ENCODE results near the gene ZDHHC11B.
"Not testable (repeated sequence)": the region's sequence is repeated elsewhere in the genome, so short reads cannot be mapped to it uniquely, and the experiment has no call there.

The ZDHHC11B gene, protein sequence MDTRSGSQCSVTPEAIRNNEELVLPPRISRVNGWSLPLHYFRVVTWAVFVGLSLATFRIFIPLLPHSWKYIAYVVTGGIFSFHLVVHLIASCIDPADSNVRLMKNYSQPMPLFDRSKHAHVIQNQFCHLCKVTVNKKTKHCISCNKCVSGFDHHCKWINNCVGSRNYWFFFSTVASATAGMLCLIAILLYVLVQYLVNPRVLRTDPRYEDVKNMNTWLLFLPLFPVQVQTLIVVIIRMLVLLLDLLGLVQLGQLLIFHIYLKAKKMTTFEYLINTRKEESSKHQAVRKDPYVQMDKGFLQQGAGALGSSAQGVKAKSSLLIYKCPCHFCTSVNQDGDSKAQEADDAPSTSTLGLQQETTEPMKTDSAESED
- total RNA-seq = 1.4 to 7.0 reads per million in 2 experiments

DNA sequence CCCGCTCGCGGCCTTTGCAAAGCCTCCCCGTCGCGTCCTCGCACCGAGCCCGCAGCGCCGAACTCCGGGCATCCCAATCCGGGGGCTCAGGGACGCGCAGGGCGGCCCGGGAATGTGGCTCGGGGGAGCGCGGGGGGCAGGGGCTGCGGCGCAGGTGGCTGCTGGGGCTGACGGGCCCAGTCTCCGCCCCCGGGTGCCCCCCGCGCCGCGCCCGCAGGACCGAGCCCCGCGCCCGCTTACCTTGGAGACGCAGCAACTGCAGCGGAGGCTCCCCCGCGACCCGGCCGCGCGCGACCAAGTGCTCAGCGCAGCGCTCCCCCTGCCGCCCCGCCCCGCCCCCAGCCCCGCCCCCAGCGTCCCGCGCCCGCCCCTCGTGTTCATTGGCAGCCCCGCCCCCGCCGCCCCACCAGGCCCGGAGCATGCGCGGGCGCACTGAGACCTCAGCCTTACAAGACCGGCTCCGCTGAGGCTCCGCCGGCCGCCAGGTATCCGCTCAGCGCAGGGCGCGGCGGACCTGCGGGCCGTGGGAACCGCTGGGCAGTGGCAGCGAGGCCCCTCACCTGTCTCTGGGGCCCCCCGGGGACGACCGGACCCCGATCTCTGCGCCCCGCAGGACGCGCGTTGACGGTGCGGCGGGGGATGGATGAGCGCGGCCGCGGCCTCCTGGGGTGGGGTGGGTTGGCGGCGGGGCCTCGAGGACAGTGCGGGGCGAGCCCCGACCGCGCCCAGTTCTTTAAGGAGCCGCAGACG, at the start of gene ZDHHC11B:
ZDHHC11B (minus strand) TSS at position 302 of the 750 bp plus-strand sequence. CDS start 17,810 bp downstream, outside the sequence.
- DNase-seq (ENCODE audit: low read depth) = peak; percentile 80

DNA sequence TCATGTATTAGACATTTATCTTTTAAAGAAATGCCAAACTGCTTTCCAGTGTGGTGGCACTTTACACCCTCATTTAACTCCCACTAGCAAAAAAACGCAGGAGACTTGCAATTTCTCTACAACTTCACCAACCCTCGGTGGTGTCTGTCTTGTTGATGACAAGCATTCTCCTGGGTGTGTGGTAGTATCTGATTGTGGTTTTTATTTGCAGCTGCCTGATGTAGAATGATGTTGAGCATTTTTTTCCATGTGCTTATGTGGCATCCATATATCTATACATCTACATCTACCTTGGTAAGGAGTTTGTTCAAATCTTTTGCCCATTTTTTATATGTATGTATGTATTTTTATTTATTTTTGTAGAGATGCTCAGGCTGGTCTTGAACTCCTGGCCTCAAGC, 49.5 kb upstream of the ZDHHC11B start:
- not testable (repeated sequence) for DNase-seq (ENCODE audit: low read depth)

DNA sequence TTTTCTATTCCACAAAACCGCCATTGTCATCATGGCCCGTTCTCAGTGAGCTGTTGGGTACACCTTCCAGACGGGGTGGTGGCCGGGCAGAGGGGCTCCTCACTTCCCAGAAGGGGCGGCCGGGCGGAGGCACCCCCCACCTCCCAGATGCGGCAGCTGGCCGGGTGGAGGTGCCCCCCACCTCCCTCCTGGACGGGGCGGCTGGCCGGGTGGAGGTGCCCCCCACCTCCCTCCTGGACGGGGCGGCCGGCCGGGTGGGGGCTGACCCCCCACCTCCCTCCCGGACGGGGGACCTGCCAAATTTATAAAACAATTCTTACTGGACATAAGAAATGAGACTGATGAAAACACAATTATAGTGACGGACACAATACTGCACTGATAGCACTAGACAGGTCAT, 43.7 kb upstream of the ZDHHC11B start:
- DNase-seq (ENCODE audit: low read depth) = not testable (repeated sequence)

DNA sequence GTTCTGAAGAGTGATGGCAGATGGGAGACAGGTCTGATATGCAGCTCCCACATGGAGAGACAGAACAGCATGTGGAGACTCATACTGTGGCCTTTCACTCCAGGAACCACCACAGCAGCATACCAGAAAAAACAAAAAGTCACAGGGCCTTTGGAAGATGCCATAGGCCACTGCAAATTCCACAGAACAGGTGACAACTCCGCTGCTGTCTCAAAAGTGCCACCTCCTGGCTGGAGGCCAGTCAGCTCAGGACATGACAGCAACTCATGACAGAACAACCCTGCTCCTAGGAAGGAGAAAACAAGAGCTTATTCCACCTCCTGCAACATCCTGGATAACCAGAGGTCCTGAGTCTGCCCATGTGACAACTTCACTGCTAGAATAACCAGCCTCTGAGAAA, 41.0 kb upstream of the ZDHHC11B start:
- DNase-seq (ENCODE audit: low read depth) = not testable (repeated sequence)

DNA sequence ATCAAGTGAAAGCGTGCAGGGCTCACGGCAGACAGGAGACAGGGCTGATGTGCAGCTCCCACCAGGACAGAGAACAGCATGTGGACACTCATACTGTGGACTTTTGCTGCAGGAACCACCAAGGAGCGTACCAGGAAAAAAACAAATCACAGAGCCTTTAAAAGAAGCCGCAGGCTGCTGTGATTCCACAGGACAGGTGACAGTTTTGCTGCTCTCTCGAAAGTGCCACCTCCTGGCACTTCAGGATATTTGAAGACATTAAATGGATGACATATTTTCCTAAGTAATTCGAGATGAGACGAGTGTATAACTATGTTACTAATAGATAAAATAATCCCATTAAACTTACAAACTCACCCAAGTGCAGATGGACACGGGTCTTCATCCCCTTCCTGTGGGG, 37.0 kb upstream of the ZDHHC11B start:
- no peak for DNase-seq (ENCODE audit: low read depth)

DNA sequence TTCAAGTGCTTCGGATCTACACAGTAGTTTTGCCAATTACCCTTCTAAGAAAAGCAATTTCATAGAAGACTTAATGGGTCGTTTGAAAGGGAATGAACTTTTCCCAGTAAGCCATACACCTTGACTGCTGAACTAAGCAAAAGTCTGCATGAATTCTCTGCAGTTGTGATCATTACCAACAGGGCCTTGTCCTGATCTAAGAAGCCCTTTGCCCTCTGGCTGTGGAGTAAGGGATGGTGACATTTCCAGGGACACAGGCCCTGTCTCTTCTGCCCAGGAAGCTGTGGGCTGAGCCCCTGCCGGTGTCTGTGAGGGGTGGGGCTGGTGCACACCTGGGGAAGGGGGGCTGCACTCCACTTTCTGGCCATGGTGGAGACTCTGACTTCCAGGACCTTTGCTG, 35.7 kb upstream of the ZDHHC11B start:
- no peak for DNase-seq (ENCODE audit: low read depth)

DNA sequence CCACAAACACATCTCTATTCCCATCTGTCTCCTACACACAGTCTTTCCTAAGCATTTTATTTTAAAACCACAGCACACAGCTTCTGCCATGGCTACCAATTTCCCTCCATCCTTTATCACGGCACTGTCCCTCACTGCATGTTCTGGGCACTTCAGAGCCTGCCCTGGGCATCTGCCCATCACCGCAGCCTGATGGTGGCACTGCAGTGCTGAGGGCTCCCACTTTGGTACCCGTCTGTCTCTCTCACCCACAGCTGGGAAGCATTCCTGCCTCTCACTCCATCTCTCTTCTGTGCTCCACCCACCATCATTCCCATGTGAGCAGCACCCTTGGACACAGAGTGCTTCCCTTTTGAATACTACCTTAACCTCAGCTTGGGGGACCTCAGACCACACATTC, 34.5 kb upstream of the ZDHHC11B start:
- no peak for DNase-seq (ENCODE audit: low read depth)

DNA sequence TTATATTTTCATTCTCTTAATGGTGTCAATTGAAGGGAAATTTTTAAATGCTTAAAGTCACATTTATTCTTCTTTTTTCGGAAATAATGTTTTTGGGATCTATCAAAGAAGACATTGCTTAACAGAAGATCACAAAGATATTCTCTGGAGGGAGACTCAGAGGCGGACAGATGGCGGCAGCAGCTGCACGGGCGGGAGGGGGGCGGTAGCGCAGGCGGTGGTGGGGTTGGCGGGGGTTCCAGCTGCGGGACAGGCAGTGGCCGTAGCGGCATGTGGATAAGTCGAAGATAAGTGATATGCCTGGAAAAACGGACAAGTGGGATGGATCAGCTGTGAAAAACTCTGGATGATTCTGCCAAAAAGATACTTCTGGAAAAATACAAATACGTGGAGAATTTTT, 31.6 kb upstream of the ZDHHC11B start:
- DNase-seq (ENCODE audit: low read depth) = no peak

DNA sequence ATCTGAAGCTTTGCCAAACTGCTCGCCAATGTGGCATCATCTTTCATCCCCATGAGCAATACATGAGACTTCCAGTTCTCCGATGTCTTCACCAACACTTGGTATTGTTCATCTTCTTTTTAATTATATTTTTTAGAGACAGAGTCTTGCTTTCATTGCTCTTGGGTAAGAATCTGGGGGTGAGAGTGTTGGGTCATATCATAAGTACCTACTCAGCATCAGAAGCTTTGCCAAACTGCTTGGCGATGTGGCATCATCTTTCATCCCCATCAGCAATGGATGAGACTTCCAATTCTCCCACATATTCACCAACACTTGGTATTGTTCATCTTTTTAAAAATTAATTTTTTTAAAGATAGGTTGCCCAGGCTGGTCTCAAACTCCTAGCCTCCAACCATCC, 30.9 kb upstream of the ZDHHC11B start:
- DNase-seq (ENCODE audit: low read depth) = no peak

DNA sequence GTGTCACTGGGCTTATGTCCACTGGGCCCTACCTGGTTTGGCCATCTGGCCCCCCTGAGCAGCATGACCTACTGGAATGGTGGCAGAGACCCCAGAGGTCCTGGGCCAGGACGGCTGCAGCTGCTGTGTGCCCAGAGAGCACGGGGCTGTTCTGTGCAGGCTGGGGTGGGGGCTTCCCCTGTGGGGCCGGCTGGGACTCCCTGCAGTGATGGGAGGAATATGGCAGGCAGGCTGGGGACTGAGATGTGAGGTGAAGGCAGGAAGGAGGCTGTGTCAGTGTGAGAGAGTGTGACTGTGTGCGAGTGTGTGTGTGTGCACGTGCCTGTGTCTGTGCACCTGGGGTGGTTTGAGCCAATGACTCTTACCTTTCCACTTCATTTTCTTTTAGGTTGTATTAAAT, 29.0 kb upstream of the ZDHHC11B start:
- DNase-seq (ENCODE audit: low read depth) = not testable (repeated sequence)

DNA sequence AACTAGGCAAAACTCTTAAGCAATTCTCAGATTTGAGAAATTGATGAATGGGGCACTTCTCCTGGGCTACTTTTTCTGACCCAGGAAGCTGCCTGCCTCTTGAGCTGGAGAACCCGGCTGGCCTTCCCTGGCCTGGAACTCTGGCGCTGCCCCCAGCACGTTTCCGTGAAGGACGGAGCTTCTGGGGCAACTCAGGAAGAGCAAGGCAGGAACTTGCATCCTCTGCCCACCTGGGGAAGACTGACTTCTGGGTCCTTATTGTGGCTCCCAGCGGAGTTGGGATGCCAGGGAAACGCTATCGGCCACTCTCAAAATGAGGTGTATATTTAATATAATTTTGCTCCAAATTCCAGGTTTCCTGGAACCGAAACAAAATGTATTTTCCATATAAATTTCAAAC, 26.9 kb upstream of the ZDHHC11B start:
- not testable (repeated sequence) for DNase-seq (ENCODE audit: low read depth)

DNA sequence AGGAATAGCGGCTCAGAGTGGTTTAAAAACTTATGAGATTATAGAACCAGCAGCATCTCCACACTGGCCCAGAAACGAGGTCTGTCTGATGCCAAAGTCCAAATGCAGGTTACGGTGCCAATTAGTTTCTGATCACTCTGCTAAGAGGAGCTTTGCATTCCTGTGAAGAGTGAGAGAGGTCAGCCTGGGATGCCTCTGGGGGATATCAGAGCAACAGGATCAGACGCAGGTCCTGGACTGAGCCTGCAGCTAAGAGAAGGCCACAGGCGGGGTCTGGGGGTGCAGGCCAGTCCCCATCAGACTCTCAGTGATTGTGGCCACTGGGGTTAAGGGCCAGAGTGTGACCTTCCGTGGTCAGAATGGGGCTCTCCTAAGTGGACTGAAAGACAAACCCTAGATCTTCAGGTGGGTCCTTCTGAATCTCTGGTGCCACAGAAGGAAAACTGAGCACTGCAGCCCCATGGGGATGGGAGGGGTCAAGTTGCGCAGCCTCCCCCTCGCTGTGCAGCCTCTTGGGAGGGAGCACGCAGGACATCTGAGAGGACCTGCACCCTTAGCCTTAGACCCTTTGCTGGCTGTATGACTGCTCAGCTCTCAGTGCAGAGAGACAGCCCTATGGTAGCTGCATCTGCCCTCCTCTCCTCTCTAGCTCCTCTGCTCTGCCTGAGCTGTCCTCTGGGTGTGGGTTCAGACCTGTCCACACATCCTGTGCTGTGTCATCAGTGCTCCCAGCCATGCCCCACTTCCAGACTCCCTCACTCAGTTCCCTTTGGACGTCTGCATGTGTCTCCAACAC, 23.4 kb upstream of the ZDHHC11B start:
- not testable (repeated sequence) for DNase-seq (ENCODE audit: low read depth)

DNA sequence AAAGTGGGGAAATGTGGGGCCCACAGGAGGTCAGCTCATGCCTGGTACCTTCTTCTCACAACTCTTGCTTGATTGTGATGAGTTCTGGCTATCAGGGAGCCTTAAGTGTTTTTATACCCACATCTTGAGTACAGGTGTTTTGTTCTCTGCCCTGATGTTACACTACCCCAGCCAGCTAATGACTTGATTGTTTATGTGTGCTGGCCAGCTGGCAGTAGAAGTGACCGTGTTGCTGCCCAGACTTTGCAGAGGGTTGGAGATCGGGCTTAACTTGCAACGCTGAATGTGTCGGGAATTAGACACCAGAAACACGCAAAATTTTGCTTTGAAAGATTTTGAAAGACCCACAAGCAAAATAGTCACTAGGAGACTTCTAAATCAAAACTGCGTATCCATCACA, 16.9 kb upstream of the ZDHHC11B start:
- DNase-seq (ENCODE audit: low read depth) = no peak

DNA sequence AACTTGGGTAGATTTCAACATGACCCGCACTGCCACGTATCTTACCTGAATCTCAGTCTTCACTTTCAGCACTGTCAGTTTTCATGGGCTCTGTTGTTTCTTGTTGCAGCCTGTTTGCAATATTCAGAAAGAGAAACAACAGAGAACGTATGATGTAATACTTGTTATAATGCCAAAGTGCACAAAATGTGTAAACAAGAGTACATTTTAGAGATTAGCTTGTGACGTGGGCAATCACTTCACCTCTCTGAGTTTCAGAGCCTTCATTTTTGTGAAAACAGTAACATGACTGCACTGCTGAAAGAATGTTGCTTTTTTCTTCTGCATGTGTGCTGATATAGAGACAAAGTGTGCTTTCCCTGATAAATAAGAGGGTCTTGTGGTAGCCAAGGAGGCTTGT, 16.5 kb upstream of the ZDHHC11B start:
- DNase-seq (ENCODE audit: low read depth) = not testable (repeated sequence)

DNA sequence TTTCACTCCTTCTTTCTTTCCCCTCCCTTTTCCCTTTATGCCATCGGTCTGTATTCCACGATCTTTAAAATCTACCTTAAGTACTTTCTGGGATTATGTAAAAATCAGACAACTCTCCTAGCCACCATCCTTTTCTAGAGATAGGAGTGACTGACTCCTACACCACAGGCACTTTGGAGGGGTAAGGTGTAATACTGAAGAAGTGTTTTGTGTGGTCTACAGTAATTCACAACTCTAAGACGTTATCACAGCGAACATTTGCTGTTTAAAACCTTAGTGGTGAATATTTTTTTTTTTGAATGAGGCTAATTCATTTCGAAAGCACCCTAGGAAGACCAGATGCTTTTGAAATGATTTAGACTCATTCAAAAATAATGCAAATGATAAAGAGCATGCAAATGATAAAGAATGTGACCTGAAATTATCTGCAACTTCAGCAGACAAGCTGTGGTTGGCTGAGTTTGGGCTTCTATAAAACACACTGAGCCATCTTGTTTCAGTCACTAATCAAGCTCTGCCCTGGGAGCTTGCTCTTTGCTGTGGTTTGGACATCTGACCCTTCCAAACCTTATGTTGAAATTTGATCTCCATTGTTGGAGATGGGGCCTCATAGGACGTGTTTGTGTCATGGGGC, 14.1 kb upstream of the ZDHHC11B start:
- not testable (repeated sequence) for DNase-seq (ENCODE audit: low read depth)

DNA sequence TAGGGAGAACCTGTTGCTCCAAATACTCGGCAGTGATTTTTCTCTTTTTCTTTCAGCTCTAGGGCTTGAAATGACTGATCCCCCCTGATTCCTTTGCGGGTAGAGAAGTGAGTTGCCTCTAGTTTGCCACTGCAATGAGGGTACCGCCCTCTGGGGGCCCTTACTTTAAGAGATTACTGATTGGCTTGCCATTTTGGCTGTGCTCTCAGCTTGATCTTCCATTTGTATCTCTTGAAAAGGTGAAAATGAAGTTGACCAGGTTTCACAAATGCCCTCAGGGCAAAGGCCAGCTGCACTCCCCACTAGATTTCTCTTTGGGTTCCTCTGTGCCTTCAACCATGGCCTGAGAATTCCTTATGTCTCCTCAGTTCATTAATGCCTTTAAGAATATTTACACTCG, 13.5 kb upstream of the ZDHHC11B start:
- not testable (repeated sequence) for DNase-seq (ENCODE audit: low read depth)

DNA sequence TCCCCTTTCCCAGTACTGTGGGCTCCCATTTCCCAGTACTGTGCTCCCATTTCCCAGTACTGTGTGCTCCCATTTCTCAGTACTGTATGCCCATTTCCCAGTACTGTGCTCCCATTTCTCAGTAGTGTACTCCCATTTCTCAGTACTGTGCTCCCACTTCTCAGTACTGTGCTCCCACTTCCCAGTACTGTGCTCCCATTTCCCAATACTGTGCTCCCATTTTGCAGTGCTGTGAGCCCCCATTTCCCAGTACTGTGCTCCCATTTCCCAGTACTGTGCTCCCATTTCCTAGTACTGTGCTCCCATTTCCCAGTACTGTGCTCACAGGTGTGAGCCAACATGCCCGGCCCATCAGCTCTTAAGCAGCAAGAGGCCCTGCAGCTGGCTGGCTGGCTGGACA, 11.3 kb upstream of the ZDHHC11B start:
- DNase-seq (ENCODE audit: low read depth) = not testable (repeated sequence)

DNA sequence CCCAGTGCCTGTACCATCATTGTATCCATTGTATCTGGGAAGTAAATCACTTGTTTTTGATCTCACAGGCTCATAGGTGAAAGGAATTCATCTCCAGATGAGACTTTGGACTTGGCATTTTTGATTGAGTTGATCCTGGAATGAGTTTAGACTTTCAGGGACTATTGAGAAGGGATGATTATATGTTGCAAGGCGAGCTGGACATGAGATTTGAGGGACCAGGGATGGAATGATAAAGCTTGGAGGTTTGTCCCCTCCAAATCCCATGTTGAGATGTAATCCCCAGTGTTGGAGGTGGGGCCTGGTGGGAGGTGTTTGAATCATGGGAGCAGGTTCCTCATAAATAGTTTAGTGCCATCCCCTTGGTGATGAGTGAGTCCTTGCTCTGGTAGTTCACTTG, 10.4 kb upstream of the ZDHHC11B start:
- not testable (repeated sequence) for DNase-seq (ENCODE audit: low read depth)

DNA sequence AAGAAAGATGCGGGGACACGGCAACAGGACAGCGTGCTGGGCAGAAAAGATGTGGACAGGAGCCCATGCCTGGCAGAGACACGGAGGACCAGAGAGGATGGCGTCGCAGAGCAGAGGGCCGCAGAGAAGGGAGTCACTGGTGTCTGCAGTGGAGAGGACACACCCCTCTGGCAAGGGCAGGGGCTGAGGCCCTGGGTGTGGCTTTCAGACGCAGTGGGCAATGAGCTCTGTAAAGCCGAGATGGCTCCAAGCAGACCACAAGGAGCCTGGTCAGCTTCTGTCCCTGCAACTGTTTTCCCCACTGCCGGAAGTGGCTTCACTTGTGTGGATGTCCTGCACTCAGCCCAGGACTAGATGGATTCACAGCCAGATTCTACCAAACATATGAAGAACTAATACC, 4.2 kb upstream of the ZDHHC11B start:
- DNase-seq (ENCODE audit: low read depth) = not testable (repeated sequence)

DNA sequence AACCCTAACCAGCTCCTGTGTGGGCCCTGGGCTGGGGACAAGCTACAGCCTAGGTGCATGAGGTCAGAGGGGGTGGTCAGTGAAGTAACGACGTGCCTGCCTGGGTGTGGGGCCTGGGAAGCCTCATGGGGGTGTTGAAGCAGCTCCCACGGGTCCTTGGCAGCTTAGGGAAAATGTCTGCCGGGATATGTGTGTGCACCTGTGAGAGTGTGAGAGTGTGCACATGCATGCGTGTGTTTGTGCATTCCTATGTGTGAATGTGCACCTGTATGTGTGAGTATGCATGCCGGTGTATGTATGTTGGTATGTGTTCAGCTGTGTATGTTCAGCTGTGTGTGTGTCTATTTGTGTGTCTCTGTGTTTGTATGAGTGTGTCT, 3.3 kb upstream of the ZDHHC11B start:
- not testable (repeated sequence) for DNase-seq (ENCODE audit: low read depth)

DNA sequence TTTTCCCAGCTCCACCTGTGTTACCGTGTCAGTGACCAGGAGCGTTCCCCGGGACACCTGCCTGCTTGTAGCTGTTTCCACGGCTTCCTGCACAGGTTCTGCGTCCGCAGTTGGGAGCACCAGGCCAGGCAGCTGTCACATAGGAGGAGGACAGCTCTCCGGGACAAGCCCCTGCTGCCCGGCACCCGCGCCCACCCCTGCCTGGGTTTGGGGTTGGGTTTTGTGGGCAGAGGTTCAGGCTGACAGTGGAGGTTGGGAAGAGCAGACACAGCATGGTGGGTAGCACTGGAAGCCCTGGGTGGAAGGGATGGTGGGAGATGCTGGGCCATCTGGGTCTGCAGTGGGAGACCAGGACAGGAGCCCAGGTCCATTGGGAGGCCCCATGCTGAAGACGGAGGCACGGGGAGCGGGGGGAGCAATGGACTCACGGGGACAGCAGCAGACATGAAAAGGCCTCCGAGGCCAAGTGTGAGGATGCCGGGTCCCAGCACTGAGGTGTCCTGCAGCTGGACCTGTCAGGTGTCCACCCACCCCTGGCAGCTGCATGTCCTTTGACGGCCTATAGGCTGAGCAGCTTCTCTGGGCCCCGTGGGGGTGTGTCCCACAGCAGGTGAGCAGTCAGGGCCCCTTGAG, 2.8 kb upstream of the ZDHHC11B start:
- DNase-seq (ENCODE audit: low read depth) = not testable (repeated sequence)
